K562 (cell line): ENCODE data around the gene ZNF407. TPM values are rescaled to one million over a fixed set of nuclear protein-coding genes. Genes with fewer than 3 reads are reported as not detected.

ENCODE experiments used
- GTF2E2 ChIP-seq: fragments of 200-800 bp; sonication (Bioruptor generic); IDR thresholded peaks from 2 replicates; pipeline ENCODE4 v1.6.1; 2016; ENCODE audit warnings: missing genetic modification characterization, missing compliant biosample characterization
- HIVEP1 ChIP-seq: fragments of 250-450 bp; sonication (Bioruptor Pico); IDR thresholded peaks from 2 replicates; pipeline ENCODE4 v1.4.0; 2020; ENCODE audit warnings: mild to moderate bottlenecking
- REST ChIP-seq, 2 experiments: fragments of 450-650 bp; formaldehyde crosslinking in 1 of 2; IDR thresholded peaks; 2 replicates each; pipeline versions ENCODE4 v1.4.0 to v1.6.1; 2014 to 2020; ENCODE audit warnings: mild to moderate bottlenecking in 2 of 2, borderline replicate concordance in 1 of 2, low read depth in 1 of 2
- SIN3B ChIP-seq: fragments of 450-650 bp; IDR thresholded peaks from 2 replicates; pipeline ENCODE4 v1.6.1; 2017; ENCODE audit warnings: low read depth, mild to moderate bottlenecking, moderate library complexity
- ZBTB11 ChIP-seq, 3 experiments: fragments of 200-800 bp in 1 of 3; fragments of 250-450 bp in 1 of 3; fragments of 450-650 bp in 1 of 3; sonication (Bioruptor Pico) in 1 of 3; sonication (Bioruptor generic) in 1 of 3; formaldehyde crosslinking in 1 of 3; IDR thresholded peaks; 2 replicates each; pipeline versions ENCODE4 v1.6.1 to v1.8.0; 2016 to 2022; ENCODE audit warnings: mild to moderate bottlenecking in 2 of 3, missing genetic modification characterization in 2 of 3, missing compliant biosample characterization in 1 of 3, moderate library complexity in 1 of 3
- polyA plus RNA-seq, 8 experiments: library from polyadenylated mRNA; depleted of rRNA in 4 of 8; stranded (reverse) in 5 of 8; unstranded in 3 of 8; fragments of >200 nt; fragmentation: Nextera tagmentation in 2 of 8; fragmentation: Illumina TruSeq in 1 of 8; extraction: Ambion mirVana in 2 of 8; extraction: Trizol in 1 of 8; gene quantifications; 2 replicates each; pipeline versions ENCODE4 v1.2.1 to v1.2.3, GENCODE V29; 2011 to 2014; ENCODE audit warnings: inconsistent platforms in 1 of 8, missing spikeins in 1 of 8
- total RNA-seq, 7 experiments: library from RNA; depleted of rRNA in 6 of 7; stranded (reverse); fragments of >200 nt in 6 of 7; fragmentation: Illumina TruSeq in 2 of 7; extraction: Trizol in 2 of 7; gene quantifications; 2 replicates each; pipeline versions ENCODE4 v1.2.1 to v1.2.3, GENCODE V29; 2011 to 2021; ENCODE audit warnings: low replicate concordance in 1 of 7

Gene ZNF407
- total and polyA plus RNA-seq, 9 of the 15 experiments (the other 6 are each of a cell fraction or from before 2014, with no cell fraction given), result 0.21 to 5.4 (median 2.3) TPM

- TF ChIP-seq REST (IDR thresholded peaks at IDR 0.05; ENCODE audit: borderline replicate concordance) (no peak), REST (CRISPR knock-in tag; IDR thresholded peaks at IDR 0.05; ENCODE audit: low read depth) (no peak), SIN3B (no peak), GTF2E2 (tag) (no peak), HIVEP1 (no peak), ZBTB11 (CRISPR knock-in tag; IDR thresholded peaks at IDR 0.05) (no peak)
Observed at GRCh38 chr18:74773171-74773624, 175.5 kb downstream of the ZNF407 start (continued).
